NOMO-1 (cell line): Measurements from ENCODE around the gene HHAT.
A peak's percentile ranks its signal among the peaks of the same experiment; 100 is the strongest.
"Not testable (repeated sequence)": the region's sequence is repeated elsewhere in the genome, so short reads cannot be mapped to it uniquely, and the experiment has no call there.

Experiments used
- DNase-seq, 2 experiments: peaks; one replicate each; lab custom pipeline; 2025; ENCODE audit not compliant: unreplicated experiment in 2 of 2; lab: John Stamatoyannopoulos, UW

The HHAT gene

DNA sequence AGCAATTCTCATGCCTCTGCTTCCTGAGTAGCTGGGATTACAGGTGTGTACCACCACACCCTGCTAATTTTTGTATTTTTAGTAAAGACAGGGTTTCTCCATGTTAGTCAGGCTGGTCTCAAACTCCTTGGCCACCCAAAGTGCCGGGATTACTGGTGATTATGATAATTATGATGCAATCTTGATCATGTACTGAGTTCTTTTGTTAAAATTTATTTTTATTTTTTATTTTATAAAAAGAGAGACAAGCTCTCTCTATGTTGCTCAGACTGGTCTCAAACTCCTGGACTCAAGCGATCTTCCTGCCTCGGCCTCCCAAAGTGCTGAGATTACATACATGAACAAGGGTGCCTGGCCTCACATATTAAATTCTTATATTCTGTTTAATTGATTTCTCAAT lies 25.6 kb downstream of the HHAT start:
- not testable (repeated sequence) for DNase-seq

GRCh38 chr1:210358626-210359025 lies 29.9 kb downstream of the HHAT start:
- DNase-seq: no peak

DNA sequence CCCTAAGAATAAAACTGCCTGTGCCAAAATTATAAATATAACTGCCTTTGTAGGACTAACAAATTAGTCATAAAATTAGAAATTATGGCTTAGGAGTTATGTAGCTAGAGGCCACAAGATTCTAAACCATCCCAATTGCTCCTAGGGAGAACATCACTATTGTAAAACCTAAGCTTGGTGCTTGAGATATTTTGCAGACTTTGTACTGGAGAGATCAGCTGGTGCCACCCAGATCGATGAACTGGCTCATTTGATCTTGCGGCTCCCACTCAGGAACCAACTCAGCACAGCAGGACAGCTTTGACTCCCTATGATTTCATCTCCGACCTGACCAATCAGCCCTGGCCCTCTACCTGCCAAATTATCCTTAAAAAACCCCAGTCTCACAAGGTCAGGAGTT lies 30.6 kb downstream of the HHAT start:
- DNase-seq: no peak

- peak in 1 of 2 experiments; percentile 34 for DNase-seq
Measured at GRCh38 chr1:210360852-210361477, 32.3 kb downstream of the HHAT start.

- DNase-seq: no peak
Measured at GRCh38 chr1:210361665-210362064, 33.0 kb downstream of the HHAT start.

GRCh38 chr1:210362526-210362925 lies 33.8 kb downstream of the HHAT start:
- no peak for DNase-seq

- DNase-seq: no peak
Measured at GRCh38 chr1:210363119-210363518, 34.4 kb downstream of the HHAT start.

GRCh38 chr1:210364479-210364878 lies 35.8 kb downstream of the HHAT start:
- DNase-seq: no peak

GRCh38 chr1:210366767-210367166 lies 38.1 kb downstream of the HHAT start:
- no peak for DNase-seq

DNA sequence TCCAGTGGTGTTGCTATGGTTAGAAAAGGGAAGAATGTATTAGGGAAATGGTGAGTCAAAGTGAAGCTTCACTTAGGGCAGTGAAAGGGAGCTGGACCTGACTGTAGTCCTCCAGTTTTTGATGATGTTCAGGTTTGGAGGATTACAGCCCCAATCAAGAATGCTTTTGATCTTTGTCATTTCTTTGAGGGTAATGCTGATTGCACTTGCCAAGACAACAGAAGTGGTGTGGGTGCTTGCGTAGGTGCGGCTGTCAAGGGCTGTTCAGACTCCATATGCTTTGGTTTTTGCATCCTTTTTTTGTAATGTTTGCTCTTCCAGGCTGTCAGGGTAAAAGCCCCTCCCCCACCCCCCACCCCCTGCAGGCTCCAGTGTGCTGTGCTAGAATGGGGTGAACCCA lies 38.9 kb downstream of the HHAT start:
- no peak for DNase-seq

DNA sequence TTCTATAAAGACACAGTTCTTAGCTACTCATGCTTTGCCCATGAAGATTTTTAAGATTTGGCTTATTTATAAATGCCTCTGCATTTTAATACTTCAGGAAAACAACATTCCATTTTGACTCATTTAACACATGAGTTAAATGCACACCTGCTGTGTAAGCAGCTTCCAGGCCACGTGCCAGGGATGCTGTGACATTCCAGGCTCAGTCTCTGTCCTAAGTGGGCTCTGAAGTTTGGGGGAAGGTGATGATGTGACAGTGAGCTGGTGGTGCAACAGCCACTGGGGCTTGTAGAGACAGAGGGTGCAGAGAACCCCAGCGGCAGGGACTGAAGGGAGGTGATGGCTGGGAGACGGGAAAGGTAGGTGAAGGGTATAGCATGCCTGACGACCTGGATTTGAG lies 40.7 kb downstream of the HHAT start:
- no peak for DNase-seq

DNA sequence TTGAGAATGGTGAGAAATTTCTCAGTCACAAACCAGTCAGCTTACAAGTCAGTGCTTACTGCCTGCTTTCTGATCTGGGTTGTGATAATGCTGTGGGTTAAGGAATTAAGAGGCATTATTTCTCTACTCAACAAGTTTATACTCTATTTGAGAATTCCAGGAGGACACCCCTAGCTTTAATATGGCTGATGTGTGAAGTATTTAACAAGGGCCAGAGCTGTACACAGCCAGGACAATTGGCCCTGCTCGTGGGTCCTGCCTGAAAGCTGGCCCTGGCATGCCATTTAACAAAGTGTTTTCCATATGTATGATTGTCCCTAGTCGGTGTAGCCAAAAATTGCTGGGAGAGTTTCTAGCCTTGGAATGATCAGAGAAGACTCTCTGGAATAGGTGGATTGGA lies 43.2 kb downstream of the HHAT start:
- DNase-seq: no peak

DNA sequence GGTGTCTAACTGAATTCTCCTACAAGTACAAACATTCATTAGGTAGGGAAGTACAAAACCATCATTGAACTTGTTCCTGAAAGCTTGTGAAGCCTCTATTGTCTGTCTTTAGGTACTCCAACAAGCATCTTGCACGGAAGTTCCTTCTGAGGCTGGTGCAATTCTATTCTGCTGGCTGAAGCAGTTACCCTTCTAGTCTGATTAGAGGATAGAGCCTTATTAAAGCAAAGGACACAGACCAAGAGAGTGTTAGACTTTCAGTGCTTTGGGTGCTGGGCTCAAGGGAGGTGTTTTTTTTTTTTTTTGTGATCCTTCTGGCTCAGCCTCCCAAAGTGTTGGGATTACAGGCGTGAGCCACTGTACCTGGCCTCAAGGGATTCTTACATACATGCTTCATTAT lies 43.8 kb downstream of the HHAT start:
- peak in 1 of 2 experiments; percentile 4 for DNase-seq

DNA sequence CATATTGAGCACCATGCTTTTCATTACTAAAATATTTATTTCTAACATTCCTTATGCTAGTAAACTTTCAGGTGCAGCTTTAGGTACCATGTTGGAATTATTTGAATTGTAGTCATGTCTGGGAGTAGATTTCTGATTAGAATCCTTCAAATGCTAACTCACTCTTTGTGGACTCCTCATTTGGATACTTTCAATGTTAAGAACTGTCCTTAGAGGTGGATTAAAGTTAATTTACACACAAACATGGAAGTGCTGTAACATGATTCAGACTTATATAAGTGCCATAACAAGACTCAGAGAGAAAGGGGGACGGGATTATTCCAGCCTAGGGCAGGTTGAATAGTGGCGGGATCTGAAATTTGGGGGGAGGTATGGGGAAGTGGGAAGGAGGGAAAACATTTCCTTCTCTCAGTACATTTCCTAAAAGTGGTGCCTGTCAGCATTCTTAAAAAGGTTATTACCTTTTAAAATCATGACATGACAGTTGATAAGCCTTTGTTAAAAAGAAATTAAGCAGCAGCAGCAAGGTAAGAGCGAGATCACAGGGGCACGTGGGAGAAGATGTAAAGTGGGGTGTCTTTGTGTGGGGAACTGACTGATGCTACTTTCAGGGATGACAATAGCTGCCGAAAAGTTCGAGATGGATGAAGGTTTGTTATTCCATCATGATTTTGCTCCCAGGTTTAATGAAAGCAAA lies 44.4 kb downstream of the HHAT start:
- no peak for DNase-seq

DNA sequence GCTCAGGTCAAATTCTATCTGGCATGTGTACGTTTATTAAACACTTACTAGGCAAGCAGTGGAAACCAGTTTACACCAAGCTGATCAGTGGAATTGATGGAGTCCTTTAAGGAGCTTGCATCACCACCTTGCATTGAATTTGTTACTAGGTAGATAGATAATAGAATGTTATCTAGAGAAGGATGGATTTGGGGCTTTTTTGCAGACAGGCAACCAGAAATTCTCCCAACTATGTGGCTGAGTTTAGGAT lies 44.9 kb downstream of the HHAT start:
- DNase-seq: no peak

DNA sequence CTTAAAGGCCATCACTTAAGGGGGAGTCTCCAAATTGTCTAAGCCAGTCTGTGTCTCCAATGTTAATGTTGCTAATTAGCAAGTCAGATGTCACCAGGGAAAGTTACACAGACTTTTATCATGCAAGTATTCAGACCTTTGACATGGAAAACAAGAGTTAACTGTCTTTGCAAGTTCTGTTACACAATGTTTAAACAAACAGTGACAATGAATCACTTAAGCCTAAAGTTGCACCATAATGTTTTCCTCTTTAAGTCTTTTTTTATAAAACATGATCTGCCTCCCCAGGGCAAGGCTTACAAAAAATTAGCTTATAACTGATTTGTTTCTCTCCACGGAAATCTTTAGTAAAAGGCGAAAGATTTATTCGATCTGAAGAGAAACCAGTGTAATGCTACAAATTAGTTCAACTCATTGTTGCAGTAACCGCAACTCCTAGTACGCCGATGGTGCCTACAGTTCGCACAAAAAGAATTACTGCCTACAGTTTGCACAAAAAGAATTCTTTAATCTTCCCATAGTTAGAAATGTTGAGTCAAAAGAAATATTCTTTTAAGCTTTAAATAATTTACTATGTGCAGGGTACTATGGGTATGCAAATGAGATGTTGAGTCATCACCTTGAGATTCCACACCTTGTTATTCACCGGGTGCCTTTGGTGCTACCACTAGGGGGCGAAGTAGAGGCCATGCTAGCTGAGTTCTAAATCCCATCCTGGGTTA lies 45.3 kb downstream of the HHAT start:
- DNase-seq: peak; percentile 84 to 92

DNA sequence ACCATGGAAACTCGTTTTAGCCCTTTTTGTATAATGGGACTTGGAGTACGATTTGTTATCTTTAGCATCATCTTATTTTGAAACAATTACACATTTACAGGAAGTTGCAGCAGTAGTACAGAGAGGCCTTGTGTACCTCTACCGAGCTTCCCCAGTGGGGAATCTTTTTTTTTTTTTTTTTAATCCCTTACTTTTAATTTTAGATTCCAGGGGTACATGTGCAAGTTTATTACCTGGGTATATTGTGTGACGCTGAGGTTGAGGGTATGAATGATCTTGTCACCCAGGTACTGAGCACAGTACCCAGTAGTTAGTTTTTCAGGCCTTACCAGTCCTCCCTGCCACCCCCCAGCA lies 45.9 kb downstream of the HHAT start:
- DNase-seq: no peak

- DNase-seq: no peak
Measured at GRCh38 chr1:210376836-210377372, 48.2 kb downstream of the HHAT start.

GRCh38 chr1:210377731-210378333 lies 49.1 kb downstream of the HHAT start:
- DNase-seq: no peak

DNA sequence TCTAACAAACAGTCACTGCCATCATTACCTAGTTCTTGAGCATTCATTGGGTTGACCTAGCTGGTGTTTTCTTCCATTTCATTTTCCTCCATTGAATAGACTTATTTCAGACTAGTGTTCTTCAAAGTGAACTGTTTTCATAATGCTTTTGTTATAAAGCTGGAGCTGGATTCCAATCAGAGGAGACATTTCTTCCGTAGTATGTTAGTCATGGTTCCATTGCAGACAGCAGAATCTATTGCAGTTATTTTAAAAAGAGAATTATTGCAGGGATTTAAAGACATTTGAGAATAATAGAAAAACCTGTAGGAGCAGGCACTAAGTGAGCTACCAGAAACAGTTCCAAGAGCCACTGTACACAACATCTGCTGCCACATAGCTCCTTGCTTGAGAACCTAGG lies 50.0 kb downstream of the HHAT start:
- no peak for DNase-seq

GRCh38 chr1:210381934-210382333 lies 53.2 kb downstream of the HHAT start:
- DNase-seq: no peak

- no peak for DNase-seq
Measured at GRCh38 chr1:210384625-210385024, 55.9 kb downstream of the HHAT start.
